Bronchial epithelial cell (primary cell): ENCODE results near the gene GADL1. TPM values are rescaled to one million over a fixed set of nuclear protein-coding genes. Genes with fewer than 3 reads are reported as not detected.

Source experiments
- DNase-seq: peaks from one replicate; pipeline ENCODE4 v3.0.0-alpha.2; 2010; ENCODE audit warnings: low read depth
- FAIRE-seq: peaks from 2 replicates; lab custom pipeline; 2011; peaks lifted over from hg19 to GRCh38; lab: Jason Lieb, UNC
- H3K27me3 ChIP-seq: 2 replicates; pipeline ENCODE4 v1.5.1; 2011; ENCODE audit warnings: low read length; ENCODE audit not compliant: control insufficient read depth, insufficient read depth
- H3K36me3 ChIP-seq: 2 replicates; pipeline ENCODE4 v1.5.1; 2011; ENCODE audit warnings: low read length; ENCODE audit not compliant: control insufficient read depth, insufficient read depth
- H3K4me3 ChIP-seq: 2 replicates; pipeline ENCODE4 v1.5.1; 2011; ENCODE audit warnings: mild to moderate bottlenecking, low read depth, low read length, control low read depth
- CTCF ChIP-seq: IDR thresholded peaks from 2 replicates; pipeline ENCODE4 v1.5.1; 2011; ENCODE audit warnings: mild to moderate bottlenecking, moderate library complexity, low read length, control low read depth, inconsistent platforms; ENCODE audit not compliant: insufficient read depth, severe bottlenecking
- total RNA-seq: library from RNA; depleted of rRNA; stranded (reverse); fragments of >200 nt; gene quantifications from 2 replicates; pipeline ENCODE4 v1.2.1, GENCODE V29; 2014

Gene GADL1
- total RNA-seq, 1 donor from 2014 or later, result not detected

DNA sequence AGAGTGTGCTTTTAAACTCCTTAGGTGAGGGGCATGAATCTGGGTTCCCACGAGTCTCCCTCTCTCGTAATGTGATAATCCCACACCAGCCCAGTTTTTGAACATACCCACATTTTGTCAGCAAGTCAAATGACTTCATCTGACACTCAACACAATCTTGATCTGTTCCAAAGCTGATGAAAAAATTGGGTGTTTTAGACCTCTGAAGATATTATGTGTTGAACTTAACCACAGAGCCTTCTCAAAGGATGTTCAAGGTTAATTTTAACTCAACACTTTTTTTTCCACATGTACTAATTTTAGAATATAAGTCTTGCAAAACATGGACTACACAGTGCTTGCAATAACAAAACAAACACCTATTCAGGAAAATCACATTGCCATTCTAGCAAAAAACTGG is 164.9 kb downstream of the GADL1 start:
- FAIRE-seq, result no peak
- DNase-seq, result no peak

DNA sequence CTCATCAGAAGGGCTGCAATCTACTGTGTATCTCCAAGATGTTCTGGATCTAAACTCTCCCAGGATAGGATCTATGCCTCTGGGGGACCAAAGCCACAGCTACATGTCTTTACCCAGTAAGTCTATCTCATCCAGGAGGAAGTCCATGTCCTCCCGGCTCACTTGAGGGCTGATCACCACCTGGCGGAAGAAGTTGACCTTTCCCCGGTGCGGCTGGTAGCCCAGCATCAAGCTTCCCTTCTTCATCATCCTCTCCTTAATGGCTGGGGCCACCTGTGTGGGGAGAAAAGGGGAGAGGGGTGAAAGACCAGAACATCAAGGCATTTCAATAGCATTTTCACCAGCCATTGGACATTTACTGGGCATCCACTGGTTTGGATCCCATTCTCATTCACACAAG is 166.3 kb downstream of the GADL1 start:
- H3K4me3 ChIP-seq, result no peak overlapping the region
- no peak for TF ChIP-seq CTCF
- FAIRE-seq (no peak), DNase-seq (no peak)
- H3K36me3 ChIP-seq, result no peaks in the 10 kb centered on the region
- H3K27me3 ChIP-seq, result no peaks in the 10 kb centered on the region

More for the DNA sequence above, 164.9 kb downstream of the GADL1 start:
- Histone ChIP-seq H3K36me3 (no peaks in the 10 kb centered on the region), H3K27me3 (no peaks in the 10 kb centered on the region), H3K4me3 (no peak overlapping the region)
- no peak for TF ChIP-seq CTCF

GRCh38 chr3:30724863-30725262 is 169.6 kb downstream of the GADL1 start:
- Histone ChIP-seq H3K4me3 (no peak overlapping the region), H3K36me3 (no peaks in the 10 kb centered on the region), H3K27me3 (no peaks in the 10 kb centered on the region)
- FAIRE-seq (no peak), DNase-seq (no peak)
- no peak for TF ChIP-seq CTCF

DNA sequence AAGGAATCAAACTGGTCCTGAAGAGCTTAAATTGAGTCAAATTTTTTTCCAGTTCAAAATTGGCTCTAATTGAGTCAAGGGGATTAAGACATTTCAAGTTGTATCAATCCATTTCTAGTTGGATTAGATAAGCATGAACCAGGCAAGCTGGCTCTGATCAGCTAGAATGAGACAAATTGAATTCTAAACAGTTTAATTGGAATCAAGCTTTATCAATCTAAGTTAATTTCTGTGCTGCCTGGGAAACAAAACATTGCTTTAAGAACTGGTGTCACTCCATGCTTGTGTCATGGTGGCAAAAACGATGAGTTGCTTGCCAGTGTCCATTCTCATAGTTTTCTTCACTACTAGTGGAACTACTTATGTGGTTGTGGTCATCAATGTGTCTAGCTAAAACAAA is 171.2 kb downstream of the GADL1 start:
- H3K4me3 ChIP-seq, result no peak overlapping the region
- no peaks in the 10 kb centered on the region for H3K27me3 ChIP-seq
- no peak for DNase-seq
- FAIRE-seq, result no peak
- TF ChIP-seq CTCF, result no peak
- no peaks in the 10 kb centered on the region for H3K36me3 ChIP-seq

- no peak for TF ChIP-seq CTCF
- Histone ChIP-seq H3K4me3 (no peak overlapping the region), H3K27me3 (no peaks in the 10 kb centered on the region), H3K36me3 (no peaks in the 10 kb centered on the region)
- FAIRE-seq, result no peak
- no peak for DNase-seq
Observed at GRCh38 chr3:30721314-30721634, 173.2 kb downstream of the GADL1 start.

DNA sequence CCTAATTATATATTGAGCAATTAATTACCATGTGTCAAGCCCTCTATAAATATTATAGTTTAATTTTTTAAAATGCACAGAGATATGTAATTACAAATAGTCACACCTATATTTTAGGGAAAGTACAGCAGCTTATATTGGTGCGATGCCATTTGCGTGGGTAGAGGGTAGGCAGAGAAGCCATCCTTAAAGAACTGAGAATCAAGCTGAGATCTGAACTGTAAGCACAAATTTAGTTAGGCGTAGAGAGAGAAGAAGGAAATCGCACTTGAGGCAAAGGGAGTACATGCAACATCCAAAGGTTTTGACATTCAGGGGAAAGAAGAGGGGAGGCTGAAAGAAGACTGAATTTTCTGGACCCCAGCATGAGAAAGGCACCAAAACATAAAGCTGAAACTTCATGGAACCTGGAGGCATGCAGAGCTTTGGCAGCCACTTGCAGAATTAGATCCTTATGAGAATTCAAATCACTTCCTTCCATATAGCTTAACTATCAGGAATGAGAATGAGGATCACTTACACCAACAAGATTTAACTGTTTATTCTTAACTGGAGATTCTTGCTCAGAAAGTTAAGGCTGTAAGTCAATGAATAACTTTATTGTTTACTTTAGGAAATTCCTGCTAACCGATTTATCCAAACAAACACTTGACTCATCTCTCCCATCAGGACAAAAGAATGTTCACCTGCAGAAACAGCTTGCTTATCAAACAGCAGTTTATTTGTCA is 173.7 kb downstream of the GADL1 start:
- no peak overlapping the region for H3K4me3 ChIP-seq
- H3K27me3 ChIP-seq, result no peaks in the 10 kb centered on the region
- FAIRE-seq (peak; percentile 32), DNase-seq (peak; percentile 96)
- H3K36me3 ChIP-seq, result no peaks in the 10 kb centered on the region
- no peak for TF ChIP-seq CTCF
